Measurements from ENCODE around the gene SRP68. TPM values are rescaled to one million over a fixed set of nuclear protein-coding genes. Genes with fewer than 3 reads are reported as not detected.

The SRP68 gene
- total RNA-seq, 1 experiment from 2014 or later, result 87.2 TPM

- DNase-seq (ENCODE audit: low spot score), result no peak
- in situ Hi-C loops (cut with HindIII; ENCODE audit: low sequenced_read_pairs), result no loop called here
Measured at GRCh38 chr17:76091526-76092286, 19.4 kb upstream of the SRP68 start.

DNA sequence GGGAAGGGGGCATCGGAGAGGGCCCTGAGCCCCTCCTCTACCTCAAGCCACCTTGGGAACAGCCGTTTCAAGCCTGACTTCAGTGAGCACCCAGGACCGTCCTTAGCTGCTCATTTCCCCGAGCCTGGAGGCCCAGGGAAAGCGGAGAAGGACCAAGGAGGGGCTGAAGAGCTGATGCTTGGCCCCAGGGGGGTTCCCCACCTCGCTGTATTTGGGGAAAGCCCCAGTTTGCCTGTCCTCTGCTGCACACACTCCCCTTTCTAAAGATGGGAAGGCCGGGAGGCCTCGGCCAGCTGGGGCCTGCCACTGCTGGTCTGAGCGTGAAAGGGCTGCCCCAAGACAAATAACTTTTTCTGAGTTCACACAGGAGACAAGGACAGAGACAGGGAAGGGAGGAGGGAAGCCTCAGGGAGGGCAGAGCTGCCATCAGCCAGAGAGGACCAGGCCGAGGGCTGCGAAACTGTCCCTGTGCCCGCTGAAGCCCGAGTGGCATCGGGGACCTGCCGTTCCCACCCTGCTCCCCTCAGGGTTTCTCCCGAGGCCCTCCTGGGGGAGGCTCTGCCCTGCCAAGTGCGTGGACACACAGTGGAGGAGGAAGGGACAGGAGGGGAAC lies 18.3 kb upstream of the SRP68 start:
- in situ Hi-C loops (cut with HindIII; ENCODE audit: low sequenced_read_pairs), result no loop called here
- DNase-seq (ENCODE audit: low spot score), result no peak

DNA sequence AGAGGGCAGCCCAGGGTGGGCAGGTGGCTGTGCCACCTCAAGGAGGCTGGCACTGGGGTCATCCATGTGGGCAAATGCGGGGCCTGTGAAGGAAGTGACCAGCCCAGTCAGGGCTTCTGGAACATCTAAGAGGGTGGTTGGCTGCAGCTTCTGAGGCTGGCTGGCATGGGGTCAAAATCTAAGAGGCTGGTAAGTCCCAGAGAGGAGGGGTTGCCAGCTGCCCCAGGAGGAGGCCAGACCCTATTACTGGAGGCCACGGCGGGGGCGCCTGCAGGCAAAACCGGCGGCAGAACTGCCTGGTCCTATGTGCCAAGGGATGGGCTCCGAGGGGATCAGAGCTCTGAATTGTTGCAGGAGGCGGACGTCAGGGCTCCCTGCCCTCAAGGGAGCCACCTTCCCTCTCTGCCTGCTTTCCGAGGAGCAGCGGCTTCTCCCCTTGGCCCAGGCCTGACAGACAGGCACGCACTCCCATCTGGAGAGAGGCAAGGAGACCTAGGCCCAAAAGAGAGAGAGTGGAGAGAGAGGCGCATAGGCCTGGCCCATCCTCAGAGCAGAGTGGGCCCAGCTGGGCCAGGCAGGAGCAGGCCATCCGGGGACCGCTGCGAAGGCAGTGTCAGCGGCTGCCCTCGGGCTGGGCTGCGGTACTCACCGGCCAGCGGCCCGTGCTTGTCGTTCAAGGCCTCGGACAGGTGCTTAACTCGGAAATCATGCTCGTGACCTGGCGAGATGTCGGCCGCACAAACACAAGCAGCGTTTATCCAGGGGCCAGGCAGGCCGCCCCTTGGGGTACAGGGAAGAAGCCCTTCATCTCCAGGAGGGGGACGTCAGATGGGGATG lies 17.6 kb upstream of the SRP68 start:
- no peak for DNase-seq (ENCODE audit: low spot score)
- in situ Hi-C loops (cut with HindIII; ENCODE audit: low sequenced_read_pairs), result no loop called here

- DNase-seq (ENCODE audit: low spot score), result no peak
- in situ Hi-C loops (cut with HindIII; ENCODE audit: low sequenced_read_pairs), result no loop called here
Measured at GRCh38 chr17:76088868-76089576, 16.7 kb upstream of the SRP68 start.

DNA sequence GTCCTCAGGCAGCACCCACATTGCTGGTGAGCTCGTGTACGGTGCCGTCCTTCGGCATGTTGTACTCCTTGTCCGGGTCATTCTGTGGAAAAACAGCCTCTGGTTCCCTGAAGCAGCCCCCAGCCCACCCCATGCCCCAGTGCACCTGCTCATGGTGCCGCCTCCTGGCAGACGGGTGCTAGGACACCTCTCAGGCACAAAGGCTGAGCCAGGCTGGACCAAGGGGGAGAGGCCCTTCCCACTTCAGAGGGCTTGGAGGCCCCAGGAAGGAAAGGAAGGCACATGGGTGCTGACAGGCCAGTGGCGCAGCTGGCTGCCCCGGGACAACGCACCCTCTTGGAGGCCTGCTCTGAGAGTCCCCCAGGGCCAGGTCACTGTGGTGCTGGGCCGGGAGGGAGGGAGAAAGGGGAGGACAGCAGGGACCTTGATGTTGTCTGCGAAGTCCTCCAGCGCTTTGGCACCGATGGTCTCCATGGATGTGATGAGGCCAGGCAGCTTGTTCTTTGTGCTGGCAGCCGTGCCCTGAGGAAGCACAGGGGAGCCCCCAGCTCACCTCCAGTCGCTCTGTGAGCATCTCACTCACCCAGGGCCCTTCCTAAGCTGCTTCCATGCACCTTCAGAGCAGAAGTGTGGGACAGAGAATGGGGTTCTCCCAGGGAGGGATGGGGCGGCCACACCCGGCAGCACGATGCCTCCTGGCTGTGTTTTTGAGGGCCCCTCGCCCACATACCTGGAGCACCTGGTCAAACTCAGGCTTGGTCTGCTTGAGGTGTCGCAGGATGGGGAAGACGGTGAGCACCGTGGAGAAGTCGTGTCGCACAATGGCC lies 15.9 kb upstream of the SRP68 start:
- DNase-seq (ENCODE audit: low spot score), result no peak
- in situ Hi-C loops (cut with HindIII; ENCODE audit: low sequenced_read_pairs), result no loop called here

GRCh38 chr17:76087531-76087930 lies 15.2 kb upstream of the SRP68 start:
- in situ Hi-C loops (cut with HindIII; ENCODE audit: low sequenced_read_pairs), result no loop called here

DNA sequence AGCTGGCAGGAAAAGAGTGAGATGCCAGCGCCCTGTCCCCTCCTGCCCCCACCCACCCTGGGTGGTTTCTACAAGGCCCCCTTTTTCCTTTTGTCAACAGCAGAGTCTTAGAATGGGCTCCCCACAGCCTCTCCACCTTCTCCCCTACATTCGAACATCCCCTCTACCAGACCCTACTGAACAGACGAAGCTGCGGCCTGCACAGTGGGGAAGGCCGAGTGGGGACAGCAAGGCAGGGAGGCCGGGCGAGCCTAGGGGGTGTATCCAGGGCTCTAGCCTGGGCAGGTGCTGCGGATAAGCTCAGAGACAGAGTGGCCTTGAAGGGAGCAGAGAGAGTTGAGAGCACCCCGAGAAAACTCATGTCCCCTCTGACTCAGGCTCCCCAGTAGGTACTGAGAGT lies 14.1 kb upstream of the SRP68 start:
- in situ Hi-C loops (cut with HindIII; ENCODE audit: low sequenced_read_pairs), result no loop called here
- DNase-seq (ENCODE audit: low spot score), result no peak

More at GRCh38 chr17:76087531-76087930, 15.2 kb upstream of the SRP68 start:
- no peak for DNase-seq (ENCODE audit: low spot score)

- in situ Hi-C loops (cut with HindIII; ENCODE audit: low sequenced_read_pairs), result no loop called here
Measured at GRCh38 chr17:76085731-76086366, 13.5 kb upstream of the SRP68 start.

GRCh38 chr17:76085066-76085730 lies 12.9 kb upstream of the SRP68 start:
- no peak for DNase-seq (ENCODE audit: low spot score)
- in situ Hi-C loops (cut with HindIII; ENCODE audit: low sequenced_read_pairs), result no loop called here

More at GRCh38 chr17:76085731-76086366, 13.5 kb upstream of the SRP68 start:
- DNase-seq (ENCODE audit: low spot score), result no peak

- no peak for DNase-seq (ENCODE audit: low spot score)
- in situ Hi-C loops (cut with HindIII; ENCODE audit: low sequenced_read_pairs), result no loop called here
Measured at GRCh38 chr17:76083536-76084182, 11.3 kb upstream of the SRP68 start.

DNA sequence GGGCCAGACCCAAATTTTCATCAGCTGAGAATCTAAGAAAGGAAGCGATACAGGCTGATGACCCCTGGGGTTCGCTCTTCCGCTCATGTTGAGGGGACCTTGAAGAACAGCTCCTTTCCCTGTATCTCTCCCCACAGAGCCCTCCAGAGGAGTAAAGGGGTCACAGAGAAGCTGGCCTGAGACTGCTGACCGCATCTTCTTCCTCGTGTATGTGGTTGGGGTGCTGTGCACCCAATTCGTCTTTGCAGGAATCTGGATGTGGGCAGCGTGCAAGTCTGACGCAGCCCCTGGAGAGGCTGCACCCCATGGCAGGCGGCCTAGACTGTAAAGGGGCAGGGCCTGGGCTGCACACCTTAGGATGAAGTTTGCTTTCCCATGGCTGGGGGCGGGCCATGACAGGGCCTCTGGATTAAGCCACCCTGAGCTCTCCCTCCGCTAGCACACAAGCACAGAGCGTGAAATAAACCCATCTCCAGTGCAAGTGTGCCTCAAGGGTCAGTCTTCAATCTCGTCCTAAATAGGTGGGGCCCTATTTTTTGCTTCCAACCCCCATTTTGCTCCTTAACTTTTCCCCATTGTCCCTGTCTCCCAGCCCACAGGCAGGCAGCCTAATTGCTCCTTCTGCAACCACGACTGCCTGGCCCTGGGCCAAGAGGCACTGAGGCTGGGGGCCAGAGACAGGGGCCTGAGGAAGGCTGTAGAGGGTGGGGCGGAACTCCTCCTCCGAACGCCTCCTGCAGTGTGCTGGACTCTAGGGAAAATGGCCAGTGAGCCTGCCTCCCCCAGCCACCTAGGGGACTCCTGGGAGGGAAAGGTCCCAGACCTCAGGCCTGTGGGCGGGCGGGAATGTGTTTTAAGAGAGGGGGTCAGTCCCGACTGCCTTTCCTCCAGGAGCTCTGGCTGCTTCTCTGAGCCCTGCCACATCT lies 10.3 kb upstream of the SRP68 start:
- in situ Hi-C loops (cut with HindIII; ENCODE audit: low sequenced_read_pairs), result no loop called here
- DNase-seq (ENCODE audit: low spot score), result no peak

GRCh38 chr17:76081295-76082210 lies 9.2 kb upstream of the SRP68 start:
- in situ Hi-C loops (cut with HindIII; ENCODE audit: low sequenced_read_pairs), result no loop called here
- no peak for DNase-seq (ENCODE audit: low spot score)

DNA sequence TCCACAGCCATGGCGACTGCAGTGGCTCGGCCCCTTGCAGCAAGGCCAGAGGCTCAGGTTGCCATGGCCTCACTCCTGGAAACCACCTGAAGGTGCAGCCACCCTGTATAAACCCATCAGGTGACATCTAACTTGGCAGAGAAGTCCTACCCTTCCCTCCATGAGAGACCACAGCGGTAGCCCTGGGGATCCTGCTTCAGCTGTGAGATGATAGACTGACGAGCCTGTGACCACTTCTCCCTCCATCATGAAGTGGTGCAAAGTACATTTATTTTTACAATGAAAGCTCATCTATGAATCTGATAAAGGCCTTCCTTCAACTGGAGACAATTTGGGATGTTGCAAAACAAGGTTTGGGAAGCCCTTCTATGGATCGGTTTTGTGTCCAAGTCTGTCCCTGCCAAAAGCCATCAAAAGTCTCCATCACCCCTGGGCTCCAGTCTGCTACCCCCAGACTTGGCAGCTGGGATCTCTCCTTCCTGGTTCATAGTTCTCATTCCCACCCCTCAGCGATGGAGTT lies 8.5 kb upstream of the SRP68 start:
- DNase-seq (ENCODE audit: low spot score), result no peak
- in situ Hi-C loops (cut with HindIII; ENCODE audit: low sequenced_read_pairs), result no loop called here

DNA sequence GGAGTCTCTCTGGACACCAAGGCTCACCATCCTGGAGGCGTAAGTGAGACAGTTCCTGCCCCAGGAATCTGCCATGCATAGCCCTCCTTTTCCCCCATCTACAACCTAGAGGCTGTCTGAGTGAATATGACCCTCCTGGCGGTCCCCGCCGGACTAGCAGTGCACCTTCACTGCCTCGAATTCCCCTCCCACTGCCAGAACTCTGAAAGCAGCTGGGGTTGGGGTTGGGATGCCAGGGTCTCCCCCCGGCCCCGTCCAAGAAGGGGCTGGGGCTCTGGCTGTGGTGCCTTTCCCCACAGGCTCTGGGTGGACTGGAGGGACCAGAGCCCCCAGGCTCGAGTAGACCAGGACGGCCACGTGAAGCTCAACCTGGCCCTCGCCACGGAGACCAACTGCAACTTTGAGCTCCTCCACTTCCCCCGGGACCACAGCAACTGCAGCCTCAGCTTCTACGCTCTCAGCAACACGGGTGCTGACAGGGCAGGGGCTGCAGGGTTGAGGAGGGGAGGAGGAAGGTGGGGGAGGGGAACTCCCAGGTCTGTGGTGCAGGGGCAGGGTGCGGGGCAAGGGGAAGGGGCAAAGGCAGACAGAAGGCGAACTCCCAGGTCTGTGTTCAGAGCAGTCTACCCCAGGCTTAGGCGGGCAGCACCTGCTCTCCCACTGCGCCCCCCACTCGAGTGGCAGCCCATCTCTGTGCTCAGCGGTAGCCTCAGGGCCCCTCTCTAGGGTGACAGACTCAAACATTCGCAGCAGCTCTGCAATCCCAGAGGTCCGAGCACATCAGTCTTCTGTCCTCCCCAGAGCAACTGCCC lies 7.8 kb upstream of the SRP68 start:
- in situ Hi-C loops (cut with HindIII; ENCODE audit: low sequenced_read_pairs), result no loop called here
- DNase-seq (ENCODE audit: low spot score), result no peak
